K562 (cell line): ENCODE results near the gene FES. TPM values are rescaled to one million over a fixed set of nuclear protein-coding genes. Genes with fewer than 3 reads are reported as not detected.
A peak's percentile ranks its signal among the peaks of the same experiment; 100 is the strongest.

Experiments used
- ARID4B ChIP-seq: sonication (generic); formaldehyde crosslinking; IDR thresholded peaks from 2 replicates; pipeline ENCODE4 v1.8.0; 2022; ENCODE audit warnings: mild to moderate bottlenecking, missing genetic modification reagents
- BACH1 ChIP-seq: fragments of 200-800 bp; sonication (Bioruptor generic); IDR thresholded peaks from 2 replicates; pipeline ENCODE4 v1.6.1; 2016; ENCODE audit warnings: missing genetic modification characterization, missing compliant biosample characterization
- E2F1 ChIP-seq: sonication (generic); formaldehyde crosslinking; IDR thresholded peaks from 2 replicates; pipeline ENCODE4 v1.8.1; 2023; ENCODE audit warnings: mild to moderate bottlenecking, missing genetic modification reagents, moderate library complexity
- E2F6 ChIP-seq, 2 experiments: IDR thresholded peaks; 2 replicates each; pipeline ENCODE4 v1.6.1; 2011; ENCODE audit warnings: borderline replicate concordance in 1 of 2, control low read depth in 1 of 2, low read depth in 1 of 2, low read length in 1 of 2, mild to moderate bottlenecking in 1 of 2, mixed read lengths in 1 of 2, moderate library complexity in 1 of 2; ENCODE audit not compliant: insufficient read depth in 1 of 2, insufficient read length in 1 of 2, poor library complexity in 1 of 2, severe bottlenecking in 1 of 2; ENCODE audit errors: extremely low read depth in 1 of 2
- ILF3 ChIP-seq: fragments of 450-650 bp; IDR thresholded peaks from 2 replicates; pipeline ENCODE4 v1.6.1; 2018; ENCODE audit warnings: antibody characterized with exemption, mild to moderate bottlenecking, moderate library complexity, borderline replicate concordance
- ILK ChIP-seq: fragments of 450-650 bp; IDR thresholded peaks from 2 replicates; pipeline ENCODE4 v1.6.1; 2016; ENCODE audit warnings: missing genetic modification characterization, low read depth, mild to moderate bottlenecking, missing compliant biosample characterization, moderate library complexity, borderline replicate concordance
- JUNB ChIP-seq: fragments of 450-650 bp; formaldehyde crosslinking; conservative IDR thresholded peaks from 2 replicates; pipeline ENCODE4 v1.4.0; 2020; ENCODE audit warnings: mild to moderate bottlenecking
- KDM1A ChIP-seq, 2 experiments: fragments of 450-650 bp; IDR thresholded peaks; 2 replicates each; pipeline ENCODE4 v1.6.1; 2016; ENCODE audit warnings: mild to moderate bottlenecking in 2 of 2
- KDM5B ChIP-seq: fragments of 200-600 bp; sonication (generic); IDR thresholded peaks from 2 replicates; pipeline ENCODE4 v1.6.1; 2012; ENCODE audit warnings: low read depth, mild to moderate bottlenecking, moderate library complexity, low read length, control low read depth, inconsistent platforms; ENCODE audit not compliant: insufficient replicate concordance
- POLR2G ChIP-seq: fragments of 200-400 bp; formaldehyde crosslinking; IDR thresholded peaks from 2 replicates; pipeline ENCODE4 v1.6.1; 2017; ENCODE audit warnings: low read depth, mild to moderate bottlenecking, antibody characterized with exemption, low read length, moderate library complexity
- RAD21 ChIP-seq, 2 experiments: fragments of 250-450 bp in 1 of 2; fragments of 450-650 bp in 1 of 2; sonication (Bioruptor Pico) in 1 of 2; formaldehyde crosslinking in 1 of 2; IDR thresholded peaks in 1 of 2; conservative IDR thresholded peaks in 1 of 2; 2 replicates each; pipeline versions ENCODE4 v1.4.0 to v1.8.0; 2020 to 2022; ENCODE audit warnings: mild to moderate bottlenecking in 2 of 2, moderate library complexity in 1 of 2
- SAP30 ChIP-seq: fragments of 200-600 bp; sonication (generic); IDR thresholded peaks from 2 replicates; pipeline ENCODE4 v1.6.1; 2012; ENCODE audit warnings: borderline replicate concordance, low read depth, mild to moderate bottlenecking, moderate library complexity, low read length, control low read depth, inconsistent platforms; ENCODE audit not compliant: insufficient read depth, poor library complexity, severe bottlenecking
- SIX5 ChIP-seq, 2 experiments: IDR thresholded peaks; 2 replicates each; pipeline ENCODE4 v1.6.1; 2011; ENCODE audit warnings: low read length in 2 of 2, borderline replicate concordance in 1 of 2, low read depth in 1 of 2, mild to moderate bottlenecking in 1 of 2, moderate library complexity in 1 of 2; ENCODE audit not compliant: insufficient read depth in 1 of 2
- ZNF174 ChIP-seq: fragments of 250-450 bp; sonication (Bioruptor Pico); IDR thresholded peaks from 2 replicates; pipeline ENCODE4 v1.4.0; 2020; ENCODE audit warnings: mild to moderate bottlenecking
- ZNF232 ChIP-seq: sonication (generic); formaldehyde crosslinking; IDR thresholded peaks from 2 replicates; pipeline ENCODE4 v1.8.0; 2022; ENCODE audit warnings: mild to moderate bottlenecking, missing genetic modification reagents
- polyA plus RNA-seq, 8 experiments: library from polyadenylated mRNA; depleted of rRNA in 4 of 8; stranded (reverse) in 5 of 8; unstranded in 3 of 8; fragments of >200 nt; fragmentation: Nextera tagmentation in 2 of 8; fragmentation: Illumina TruSeq in 1 of 8; extraction: Ambion mirVana in 2 of 8; extraction: Trizol in 1 of 8; gene quantifications; 2 replicates each; pipeline versions ENCODE4 v1.2.1 to v1.2.3, GENCODE V29; 2011 to 2014; ENCODE audit warnings: inconsistent platforms in 1 of 8, missing spikeins in 1 of 8
- total RNA-seq, 7 experiments: library from RNA; depleted of rRNA in 6 of 7; stranded (reverse); fragments of >200 nt in 6 of 7; fragmentation: Illumina TruSeq in 2 of 7; extraction: Trizol in 2 of 7; gene quantifications; 2 replicates each; pipeline versions ENCODE4 v1.2.1 to v1.2.3, GENCODE V29; 2011 to 2021; ENCODE audit warnings: low replicate concordance in 1 of 7
- TF ChIP-seq, protein P1 (sequence below): fragments of 450-650 bp; conservative IDR thresholded peaks from 2 replicates; pipeline ENCODE4 v1.6.1; 2016; ENCODE audit warnings: missing genetic modification characterization, low read depth, mild to moderate bottlenecking, control low read depth, missing compliant biosample characterization

The FES gene
- total and polyA plus RNA-seq, 9 of the 15 experiments (the other 6 are each of a cell fraction or from before 2014, with no cell fraction given): 0.38 to 2.6 (median 0.82) TPM

GRCh38 chr15:90934949-90935751, 50.8 kb downstream of the FES start, which contains the start of gene UNC45A (continued):
- no peak for TF ChIP-seq ARID4B (CRISPR knock-in tag)
- TF ChIP-seq SIX5 (IDR thresholded peaks at IDR 0.05; ENCODE audit: borderline replicate concordance in 1 of 2, insufficient read depth in 1 of 2, low read depth in 1 of 2, low read length in 2 of 2): no peak
- TF ChIP-seq KDM1A (IDR thresholded peaks at IDR 0.05): no peak
- TF ChIP-seq ILK (tag): no peak
- TF ChIP-seq SAP30: peak; percentile 49
- TF ChIP-seq, protein P1, sequence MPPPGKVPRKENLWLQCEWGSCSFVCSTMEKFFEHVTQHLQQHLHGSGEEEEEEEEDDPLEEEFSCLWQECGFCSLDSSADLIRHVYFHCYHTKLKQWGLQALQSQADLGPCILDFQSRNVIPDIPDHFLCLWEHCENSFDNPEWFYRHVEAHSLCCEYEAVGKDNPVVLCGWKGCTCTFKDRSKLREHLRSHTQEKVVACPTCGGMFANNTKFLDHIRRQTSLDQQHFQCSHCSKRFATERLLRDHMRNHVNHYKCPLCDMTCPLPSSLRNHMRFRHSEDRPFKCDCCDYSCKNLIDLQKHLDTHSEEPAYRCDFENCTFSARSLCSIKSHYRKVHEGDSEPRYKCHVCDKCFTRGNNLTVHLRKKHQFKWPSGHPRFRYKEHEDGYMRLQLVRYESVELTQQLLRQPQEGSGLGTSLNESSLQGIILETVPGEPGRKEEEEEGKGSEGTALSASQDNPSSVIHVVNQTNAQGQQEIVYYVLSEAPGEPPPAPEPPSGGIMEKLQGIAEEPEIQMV (tag): no peak
- no peak for TF ChIP-seq E2F1 (CRISPR knock-in tag)
- 0 out of 2 replicates have a peak, but pooled peaks have one; percentile 40 for TF ChIP-seq ZNF232 (CRISPR knock-in tag)
- TF ChIP-seq JUNB: no peak
- no peak for TF ChIP-seq ZNF174 (CRISPR knock-in tag)
- TF ChIP-seq ILF3: no peak
- no peak for TF ChIP-seq BACH1 (tag)
- peak in 1 of 2 experiments; percentile 8 for TF ChIP-seq E2F6 (IDR thresholded peaks at IDR 0.05; ENCODE audit: borderline replicate concordance in 1 of 2, extremely low read depth in 1 of 2, insufficient read depth in 1 of 2, insufficient read length in 1 of 2, low read depth in 1 of 2, low read length in 1 of 2, poor library complexity in 1 of 2, severe bottlenecking in 1 of 2)
- TF ChIP-seq POLR2G: peak; percentile 74
- TF ChIP-seq KDM5B: no peak
- TF ChIP-seq RAD21 (CRISPR knock-in tag; conservative IDR thresholded peaks at IDR 0.05 in 1 of 2, IDR thresholded peaks at IDR 0.05 in 1 of 2): no peak
